Vagina (tissue), 2 donors: ENCODE results near the gene RPS6KA2.

Experiments
- CTCF ChIP-seq, 3 experiments: fragments of 450-650 bp in 2 of 3; fragments of 200-600 bp in 1 of 3; sonication (generic) in 1 of 3; IDR thresholded peaks; one replicate each; pipeline ENCODE4 v1.5.1; 2017 to 2019; ENCODE audit warnings: antibody characterized with exemption in 3 of 3, mild to moderate bottlenecking in 2 of 3, moderate library complexity in 2 of 3
- POLR2A ChIP-seq, 2 donors: fragments of 450-650 bp; IDR thresholded peaks; one replicate each; pipeline ENCODE4 v1.6.1; 2017; ENCODE audit warnings: antibody characterized with exemption in 2 of 2, mild to moderate bottlenecking in 2 of 2, moderate library complexity in 2 of 2
- POLR2AphosphoS5 ChIP-seq, 2 donors: sonication (generic); formaldehyde crosslinking; IDR thresholded peaks; one replicate each; pipeline ENCODE4 v1.9.0; 2017; ENCODE audit warnings: antibody characterized with exemption in 2 of 2, mild to moderate bottlenecking in 2 of 2, low read depth in 1 of 2; ENCODE audit not compliant: insufficient read depth in 1 of 2

DNA sequence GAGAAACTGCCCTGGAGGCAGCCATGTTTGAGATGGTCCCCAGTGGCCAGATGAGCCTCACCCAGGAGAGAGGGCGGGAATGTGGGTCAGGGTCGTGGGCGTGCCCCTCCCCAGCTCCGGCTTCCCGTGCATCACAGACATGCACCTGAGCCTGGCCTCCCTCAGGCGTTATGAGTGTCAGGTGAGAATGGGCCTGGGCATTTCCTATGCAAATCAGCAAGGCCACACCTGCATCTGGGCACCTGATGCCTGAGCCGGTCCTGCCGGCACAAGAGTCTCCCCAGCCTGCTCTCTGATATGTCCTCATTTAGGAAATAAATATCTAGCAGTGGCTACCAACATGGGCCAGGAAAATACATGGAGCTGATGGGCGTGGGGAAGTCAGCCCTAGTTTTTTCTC lies 123.0 kb downstream of the RPS6KA2 start:
- TF ChIP-seq CTCF (IDR thresholded peaks at IDR 0.05) (no peak), POLR2A (IDR thresholded peaks at IDR 0.05) (no peak), POLR2AphosphoS5 (IDR thresholded peaks at IDR 0.05; ENCODE audit: insufficient read depth in 1 of 2, low read depth in 1 of 2) (no peak)
